GM19239 (cell line): Measurements from ENCODE around the gene EXOC6.
A peak's percentile ranks its signal among the peaks of the same experiment; 100 is the strongest.

Experiments used
- DNase-seq: peaks from one replicate; pipeline ENCODE4 v3.0.0; 2011; ENCODE audit warnings: low spot score; ENCODE audit not compliant: insufficient read length
- FAIRE-seq: peaks from 2 replicates; lab custom pipeline; 2011; peaks lifted over from hg19 to GRCh38; lab: Jason Lieb, UNC

Gene EXOC6

GRCh38 chr10:93074147-93074596, 225.9 kb downstream of the EXOC6 start:
- no peak for DNase-seq

DNA sequence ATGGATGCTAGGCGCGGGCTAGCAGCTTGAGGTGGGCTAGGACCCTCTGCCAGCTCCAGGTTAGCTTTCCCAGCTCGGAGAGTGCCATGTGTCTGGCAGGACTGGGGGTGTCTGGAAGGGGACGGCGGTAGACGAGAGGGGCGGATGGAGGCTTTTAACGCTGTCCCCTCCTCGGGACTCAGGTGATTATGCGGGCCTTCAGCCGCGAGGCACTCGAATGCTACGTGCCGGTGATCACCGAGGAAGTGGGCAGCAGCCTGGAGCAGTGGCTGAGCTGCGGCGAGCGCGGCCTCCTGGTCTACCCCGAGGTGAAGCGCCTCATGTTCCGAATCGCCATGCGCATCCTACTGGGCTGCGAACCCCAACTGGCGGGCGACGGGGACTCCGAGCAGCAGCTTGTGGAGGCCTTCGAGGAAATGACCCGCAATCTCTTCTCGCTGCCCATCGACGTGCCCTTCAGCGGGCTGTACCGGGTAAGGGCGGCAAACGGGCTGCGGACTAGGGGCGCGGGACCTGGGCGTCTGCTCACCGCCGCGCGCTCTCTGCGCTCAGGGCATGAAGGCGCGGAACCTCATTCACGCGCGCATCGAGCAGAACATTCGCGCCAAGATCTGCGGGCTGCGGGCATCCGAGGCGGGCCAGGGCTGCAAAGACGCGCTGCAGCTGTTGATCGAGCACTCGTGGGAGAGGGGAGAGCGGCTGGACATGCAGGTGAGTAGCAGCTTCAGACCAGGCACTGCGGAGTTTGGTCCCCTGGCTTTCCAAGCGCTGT, 226.5 kb downstream of the EXOC6 start:
- no peak for DNase-seq
- no peak for FAIRE-seq

More at GRCh38 chr10:93074147-93074596, 225.9 kb downstream of the EXOC6 start:
- FAIRE-seq: no peak

DNA sequence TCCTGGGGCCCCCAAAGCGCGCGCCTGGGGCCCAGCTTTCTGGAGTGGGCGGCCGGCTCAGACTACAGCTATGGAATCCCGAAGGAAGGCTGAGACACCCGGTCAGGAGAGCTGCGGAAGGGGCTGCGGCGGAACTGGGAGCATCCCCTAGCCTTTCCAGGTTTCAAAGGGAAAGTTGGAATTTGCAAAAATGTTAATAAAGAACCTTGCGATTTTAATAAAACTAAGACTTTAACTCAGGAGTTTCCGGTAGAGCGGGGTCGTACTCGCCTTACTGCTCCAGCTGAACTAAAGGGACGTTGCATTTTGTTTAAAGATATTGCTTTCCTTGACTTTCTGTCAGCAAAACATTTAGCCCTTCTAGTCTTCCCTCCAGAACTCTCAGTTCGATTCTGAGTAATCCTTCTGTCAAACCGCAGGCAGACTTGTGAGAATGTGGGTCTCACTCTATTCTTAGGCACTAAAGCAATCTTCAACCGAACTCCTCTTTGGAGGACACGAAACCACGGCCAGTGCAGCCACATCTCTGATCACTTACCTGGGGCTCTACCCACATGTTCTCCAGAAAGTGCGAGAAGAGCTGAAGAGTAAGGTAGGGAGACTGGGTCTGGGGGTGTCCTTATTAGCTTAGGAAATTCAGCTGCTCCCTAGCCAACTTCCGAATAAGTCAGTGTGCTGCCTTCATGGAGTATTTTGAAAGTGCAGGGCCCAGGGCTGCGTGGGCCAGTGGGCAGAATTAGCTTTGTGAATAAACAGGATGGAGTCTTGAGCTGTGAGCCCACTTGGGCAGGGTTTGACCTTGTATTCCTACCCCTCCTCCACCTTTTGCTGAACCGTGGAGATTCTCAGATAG, 227.3 kb downstream of the EXOC6 start:
- no peak for DNase-seq

DNA sequence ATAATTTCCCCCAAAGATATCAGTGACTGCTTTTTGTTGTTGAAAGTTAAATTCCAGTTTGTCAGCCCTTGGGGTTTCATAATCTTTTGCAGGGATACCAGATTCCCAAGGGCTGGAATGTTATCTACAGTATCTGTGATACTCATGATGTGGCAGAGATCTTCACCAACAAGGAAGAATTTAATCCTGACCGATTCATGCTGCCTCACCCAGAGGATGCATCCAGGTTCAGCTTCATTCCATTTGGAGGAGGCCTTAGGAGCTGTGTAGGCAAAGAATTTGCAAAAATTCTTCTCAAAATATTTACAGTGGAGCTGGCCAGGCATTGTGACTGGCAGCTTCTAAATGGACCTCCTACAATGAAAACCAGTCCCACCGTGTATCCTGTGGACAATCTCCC, 228.6 kb downstream of the EXOC6 start:
- no peak for DNase-seq
- no peak for FAIRE-seq

More for the DNA sequence above, 227.3 kb downstream of the EXOC6 start:
- FAIRE-seq: peak; percentile 23

DNA sequence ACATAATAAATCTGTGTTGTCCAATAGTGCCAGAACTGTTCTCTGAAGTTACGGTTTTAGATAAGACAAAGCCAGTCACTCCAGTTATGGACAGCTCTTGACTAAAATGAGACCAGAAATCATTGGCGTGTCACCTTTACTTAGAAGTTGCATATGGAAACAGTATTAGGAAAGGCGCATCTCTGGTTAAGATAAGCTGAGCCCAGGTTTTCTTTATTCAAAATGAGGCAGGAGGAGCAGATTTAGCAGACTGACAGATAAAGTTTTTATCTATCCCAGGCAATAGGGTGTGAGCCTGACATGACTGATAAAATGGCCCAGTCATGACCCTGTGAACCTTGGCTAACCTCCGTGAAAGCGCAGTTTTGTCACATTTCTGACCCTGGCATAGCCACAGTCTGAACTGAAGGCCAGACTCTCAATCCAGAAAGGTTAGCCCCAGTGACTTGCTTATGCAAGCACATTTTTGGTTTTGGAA, 229.6 kb downstream of the EXOC6 start:
- DNase-seq: no peak
- no peak for FAIRE-seq

- FAIRE-seq (no peak), DNase-seq (no peak)
Measured at GRCh38 chr10:93079663-93080349, 231.5 kb downstream of the EXOC6 start.

DNA sequence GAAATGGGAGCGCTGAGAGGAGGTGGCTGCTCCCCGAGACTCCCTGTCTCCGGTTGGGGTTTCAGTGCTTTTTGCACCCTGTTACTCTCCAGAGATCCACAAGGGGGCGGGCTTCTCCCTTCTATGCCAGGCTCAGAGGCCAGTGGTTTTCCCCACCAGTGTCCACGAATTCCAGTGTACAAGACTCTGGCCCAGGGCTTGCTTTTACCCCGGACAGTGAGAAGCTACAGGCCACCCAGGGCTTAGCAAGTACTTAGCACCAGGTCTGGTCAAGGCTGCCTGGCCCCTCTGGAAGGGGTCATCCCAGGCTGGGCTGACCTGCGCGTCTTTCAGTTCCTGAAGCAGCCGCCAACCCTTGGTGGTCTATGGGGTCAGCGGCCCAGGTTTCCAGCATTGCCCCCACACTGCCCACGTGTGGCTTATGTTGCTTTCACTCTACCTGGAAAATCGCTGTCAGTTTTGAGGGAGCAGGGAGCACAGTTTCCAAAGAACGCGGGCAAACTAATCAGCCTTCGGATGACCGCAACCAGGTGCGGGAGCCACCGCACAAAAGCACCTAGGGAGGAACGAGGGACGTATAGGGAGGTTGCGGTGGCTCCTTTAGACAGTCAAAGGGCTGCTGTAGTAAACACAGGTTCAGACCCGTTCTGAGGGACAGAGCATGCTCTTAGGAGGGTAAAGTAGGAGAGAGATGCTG, 232.2 kb downstream of the EXOC6 start:
- FAIRE-seq (peak; percentile 65), DNase-seq (peak; percentile 71)

DNA sequence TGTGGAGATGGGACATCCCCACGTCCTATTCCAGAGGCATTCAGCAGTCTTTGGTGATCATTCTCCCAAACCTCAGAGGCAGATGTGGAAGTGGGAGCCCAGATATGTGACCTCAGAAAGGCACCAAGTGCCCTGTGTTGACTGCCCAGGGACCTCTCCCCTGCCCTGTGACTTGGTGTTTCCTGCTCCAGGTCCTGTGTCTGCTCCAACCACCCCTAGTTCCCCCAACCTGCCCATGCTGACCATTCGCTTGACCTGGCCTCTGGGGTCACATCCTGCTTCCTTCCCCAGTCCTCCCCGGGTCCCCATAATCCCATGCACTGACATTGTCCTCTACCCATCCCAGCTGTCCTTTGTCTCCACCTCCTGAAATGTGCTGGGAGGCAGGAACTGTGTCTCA, 233.0 kb downstream of the EXOC6 start:
- DNase-seq (no peak), FAIRE-seq (no peak)

GRCh38 chr10:93081834-93082233, 233.5 kb downstream of the EXOC6 start:
- DNase-seq: no peak
- no peak for FAIRE-seq

DNA sequence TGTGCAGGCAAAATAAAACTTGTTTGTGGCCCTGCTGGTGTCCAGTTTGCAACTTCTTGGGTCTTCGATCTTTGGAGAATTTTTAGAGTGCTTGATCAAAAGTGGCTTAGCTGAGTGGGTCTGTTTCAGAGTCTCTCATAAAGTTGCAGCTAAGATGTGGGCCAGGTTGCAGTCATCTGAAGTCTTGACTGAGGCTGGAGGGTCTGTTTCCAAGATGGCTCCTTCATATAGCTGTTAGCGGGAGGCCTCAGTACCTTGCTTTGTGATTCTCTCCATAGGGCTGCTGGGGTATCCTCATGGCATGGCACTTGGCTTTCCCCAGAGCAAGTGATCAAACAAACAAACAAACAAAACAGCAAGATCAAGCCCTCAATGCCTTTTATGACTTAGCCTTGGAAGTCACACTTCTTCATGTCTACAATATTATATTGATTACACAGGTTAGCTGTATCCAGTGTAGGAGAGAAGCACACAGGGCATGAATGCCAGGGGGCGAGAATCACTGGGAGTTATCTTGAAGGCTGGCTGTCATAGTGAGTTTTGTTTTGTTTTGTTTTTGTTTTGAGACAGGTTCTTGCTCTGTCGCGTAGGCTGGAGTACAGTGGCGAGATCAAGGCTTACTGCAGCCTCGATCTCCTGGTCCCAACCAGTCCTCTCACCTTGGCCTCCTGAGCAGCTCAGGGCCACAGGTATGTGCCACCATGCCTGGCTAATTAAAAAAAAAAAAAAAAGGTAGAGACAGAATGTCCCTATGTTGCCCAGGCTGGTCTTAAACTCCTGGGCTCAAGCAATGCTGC, 235.6 kb downstream of the EXOC6 start:
- FAIRE-seq: no peak
- DNase-seq: no peak

DNA sequence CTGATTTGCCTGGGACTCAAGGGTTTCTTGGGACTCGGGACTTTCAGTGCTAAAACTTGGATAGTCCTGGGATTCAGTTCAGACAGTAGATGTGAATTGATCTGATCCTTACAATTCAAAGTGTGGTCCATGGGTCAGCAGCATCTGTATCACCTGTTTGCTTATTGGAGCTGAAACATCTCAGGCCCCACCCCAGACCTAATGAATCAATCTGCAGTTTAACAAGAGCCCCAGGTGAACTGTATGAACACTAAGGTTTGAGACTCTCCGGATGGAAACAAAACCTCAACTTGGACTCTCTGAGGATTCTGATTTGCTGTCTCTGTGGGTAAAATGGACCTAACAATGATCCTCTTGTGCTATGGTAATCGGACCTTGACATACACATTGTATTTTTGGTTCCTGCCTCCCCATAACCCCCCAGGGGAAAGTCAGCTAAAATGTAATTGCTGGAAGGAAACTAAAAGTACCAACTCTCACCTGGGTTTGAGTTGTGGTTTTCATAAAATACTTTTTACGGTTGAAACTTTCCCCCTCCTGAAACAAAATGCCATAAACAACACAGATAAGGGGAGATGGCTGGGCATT, 237.0 kb downstream of the EXOC6 start:
- FAIRE-seq (no peak), DNase-seq (no peak)

DNA sequence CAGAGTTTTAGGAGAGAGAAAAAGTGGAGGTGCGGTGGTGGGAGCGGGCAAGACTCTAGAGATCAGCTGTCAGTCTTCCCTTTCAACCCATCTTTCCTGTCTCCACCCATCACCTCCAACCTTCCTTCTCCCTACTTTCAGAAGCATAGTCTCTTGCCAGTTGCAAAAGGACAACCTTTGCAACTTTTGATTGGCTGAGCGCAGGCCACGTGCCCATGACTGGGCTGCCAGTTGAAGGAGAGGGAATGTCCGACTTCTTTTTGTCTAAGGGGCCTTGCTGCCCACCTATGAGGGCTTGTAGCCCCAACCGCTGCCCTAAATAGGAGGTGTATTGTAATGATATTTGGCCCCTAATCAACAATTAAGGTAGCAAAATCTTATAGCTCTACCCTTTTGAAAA, 238.0 kb downstream of the EXOC6 start:
- FAIRE-seq: no peak

GRCh38 chr10:93087846-93088245, 239.5 kb downstream of the EXOC6 start:
- FAIRE-seq (no peak), DNase-seq (no peak)

More for the DNA sequence above, 238.0 kb downstream of the EXOC6 start:
- DNase-seq: no peak

DNA sequence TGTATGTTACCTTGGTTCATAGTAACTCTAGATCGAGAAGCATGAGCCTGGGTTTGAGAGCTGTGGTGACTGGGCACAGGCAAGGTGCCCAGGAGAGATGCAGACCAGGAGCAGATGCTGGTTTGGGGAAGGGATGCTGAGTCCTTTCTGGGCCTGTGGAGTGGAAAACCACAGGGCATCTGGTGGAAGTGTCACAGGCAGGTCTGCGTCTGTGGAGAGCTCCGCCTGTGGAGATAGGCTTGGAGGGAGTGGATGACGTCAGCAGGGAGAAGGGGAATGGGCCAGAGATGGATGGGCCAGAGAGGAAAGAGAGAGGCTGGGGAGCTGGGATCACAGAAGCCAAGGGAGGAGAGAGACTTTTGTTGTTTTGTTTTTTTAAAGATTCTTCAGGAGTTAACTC, 240.1 kb downstream of the EXOC6 start:
- no peak for DNase-seq
- FAIRE-seq: no peak

- DNase-seq (no peak), FAIRE-seq (no peak)
Measured at GRCh38 chr10:93090619-93091018, 242.3 kb downstream of the EXOC6 start.

GRCh38 chr10:93091960-93092359, 243.6 kb downstream of the EXOC6 start:
- FAIRE-seq: no peak
- no peak for DNase-seq

DNA sequence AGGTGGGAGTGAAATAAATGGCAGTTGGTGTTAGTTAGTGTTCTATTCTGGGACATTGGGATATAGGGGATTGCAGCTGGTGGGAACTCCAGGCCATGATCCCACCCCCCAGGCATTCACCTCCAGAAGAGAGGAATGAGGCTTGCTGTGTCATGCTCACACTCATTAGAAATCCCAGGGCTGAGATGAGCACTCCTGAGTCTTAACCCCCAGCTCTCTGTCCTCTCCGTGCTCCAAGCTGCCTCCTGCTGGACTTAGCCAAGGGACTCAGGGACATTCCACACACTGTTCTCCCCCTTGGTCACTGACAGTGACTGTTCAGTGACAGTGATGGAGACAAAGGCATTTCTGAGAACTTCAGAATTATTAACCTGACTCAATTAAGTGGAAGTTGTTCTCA, 246.9 kb downstream of the EXOC6 start:
- DNase-seq (no peak), FAIRE-seq (no peak)

- DNase-seq (no peak), FAIRE-seq (no peak)
Measured at GRCh38 chr10:93096901-93097300, 248.6 kb downstream of the EXOC6 start.

DNA sequence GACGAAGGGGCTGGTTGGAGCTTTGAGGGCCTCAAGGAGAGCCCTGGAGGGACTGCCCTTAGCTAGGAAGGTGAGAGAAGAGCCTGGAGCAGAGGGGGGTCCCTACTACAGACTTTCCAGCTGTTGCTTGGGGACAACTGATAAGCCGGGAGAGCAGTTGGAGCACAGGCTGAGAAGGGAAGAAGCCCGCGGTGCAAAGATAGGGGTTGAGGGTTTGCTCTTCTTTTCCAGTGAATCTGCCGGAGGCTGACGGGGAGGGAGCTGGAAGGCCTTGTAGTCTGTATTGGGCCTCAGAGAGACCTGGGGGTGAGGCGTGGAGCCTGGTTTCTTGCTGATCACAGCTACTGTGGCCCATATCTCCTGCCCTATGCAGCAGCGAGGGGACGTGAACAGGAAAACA, 249.1 kb downstream of the EXOC6 start:
- FAIRE-seq (no peak), DNase-seq (no peak)
